HEK293T (cell line): ENCODE data around the gene PGR.

Source experiments
- ARNT ChIP-seq: fragments of 450-650 bp; IDR thresholded peaks from 2 replicates; pipeline ENCODE4 v1.6.1; 2017; ENCODE audit warnings: mild to moderate bottlenecking
- BHLHE40 ChIP-seq: fragments of 450-650 bp; IDR thresholded peaks from 2 replicates; pipeline ENCODE4 v1.6.1; 2016; ENCODE audit warnings: mild to moderate bottlenecking, moderate library complexity, borderline replicate concordance
- CTBP1 ChIP-seq: fragments of 450-650 bp; IDR thresholded peaks from 2 replicates; pipeline ENCODE4 v1.6.1; 2016; ENCODE audit warnings: borderline replicate concordance
- ELF4 ChIP-seq: fragments of 450-650 bp; IDR thresholded peaks from 2 replicates; pipeline ENCODE4 v1.6.1; 2017; ENCODE audit warnings: antibody characterized with exemption
- FOXK2 ChIP-seq: fragments of 450-650 bp; IDR thresholded peaks from 2 replicates; pipeline ENCODE4 v1.6.1; 2016; ENCODE audit warnings: mild to moderate bottlenecking
- FOXM1 ChIP-seq: fragments of 450-650 bp; IDR thresholded peaks from 2 replicates; pipeline ENCODE4 v1.6.1; 2017; ENCODE audit warnings: mild to moderate bottlenecking, borderline replicate concordance
- HDGF ChIP-seq: fragments of 450-650 bp; IDR thresholded peaks from 2 replicates; pipeline ENCODE4 v1.6.1; 2017; ENCODE audit warnings: antibody characterized with exemption, borderline replicate concordance
- L3MBTL2 ChIP-seq: fragments of 450-650 bp; conservative IDR thresholded peaks from 2 replicates; pipeline ENCODE4 v1.6.1; 2016; ENCODE audit warnings: mild to moderate bottlenecking
- LEF1 ChIP-seq: fragments of 450-650 bp; IDR thresholded peaks from 2 replicates; pipeline ENCODE4 v1.6.1; 2017; ENCODE audit warnings: mild to moderate bottlenecking, borderline replicate concordance
- NFRKB ChIP-seq: fragments of 450-650 bp; IDR thresholded peaks from 2 replicates; pipeline ENCODE4 v1.6.1; 2016; ENCODE audit warnings: mild to moderate bottlenecking, moderate library complexity
- SP1 ChIP-seq: fragments of 450-650 bp; IDR thresholded peaks from 2 replicates; pipeline ENCODE4 v1.6.1; 2017
- SUZ12 ChIP-seq: fragments of 450-650 bp; IDR thresholded peaks from 2 replicates; pipeline ENCODE4 v1.6.1; 2016; ENCODE audit warnings: mild to moderate bottlenecking
- TARDBP ChIP-seq: fragments of 450-650 bp; IDR thresholded peaks from 2 replicates; pipeline ENCODE4 v1.6.1; 2016
- ZNF384 ChIP-seq: fragments of 450-650 bp; IDR thresholded peaks from 2 replicates; pipeline ENCODE4 v1.6.1; 2016

GRCh38 chr11:101128571-101129202 lies 926 bp downstream of the PGR start:
- no peak for TF ChIP-seq ELF4
- TF ChIP-seq LEF1 = no peak
- TF ChIP-seq TARDBP = no peak
- no peak for TF ChIP-seq HDGF
- TF ChIP-seq SP1 = no peak
- TF ChIP-seq FOXM1 = no peak
- no peak for TF ChIP-seq BHLHE40
- no peak for TF ChIP-seq ZNF384
- no peak for TF ChIP-seq FOXK2
- TF ChIP-seq L3MBTL2 = no peak
- TF ChIP-seq SUZ12 = no peak
- no peak for TF ChIP-seq ARNT
- TF ChIP-seq CTBP1 = no peak
- TF ChIP-seq NFRKB = no peak
